ENCODE measurements around the gene HOXD4.
A peak's percentile ranks its signal among the peaks of the same experiment; 100 is the strongest.

Gene HOXD4

DNA sequence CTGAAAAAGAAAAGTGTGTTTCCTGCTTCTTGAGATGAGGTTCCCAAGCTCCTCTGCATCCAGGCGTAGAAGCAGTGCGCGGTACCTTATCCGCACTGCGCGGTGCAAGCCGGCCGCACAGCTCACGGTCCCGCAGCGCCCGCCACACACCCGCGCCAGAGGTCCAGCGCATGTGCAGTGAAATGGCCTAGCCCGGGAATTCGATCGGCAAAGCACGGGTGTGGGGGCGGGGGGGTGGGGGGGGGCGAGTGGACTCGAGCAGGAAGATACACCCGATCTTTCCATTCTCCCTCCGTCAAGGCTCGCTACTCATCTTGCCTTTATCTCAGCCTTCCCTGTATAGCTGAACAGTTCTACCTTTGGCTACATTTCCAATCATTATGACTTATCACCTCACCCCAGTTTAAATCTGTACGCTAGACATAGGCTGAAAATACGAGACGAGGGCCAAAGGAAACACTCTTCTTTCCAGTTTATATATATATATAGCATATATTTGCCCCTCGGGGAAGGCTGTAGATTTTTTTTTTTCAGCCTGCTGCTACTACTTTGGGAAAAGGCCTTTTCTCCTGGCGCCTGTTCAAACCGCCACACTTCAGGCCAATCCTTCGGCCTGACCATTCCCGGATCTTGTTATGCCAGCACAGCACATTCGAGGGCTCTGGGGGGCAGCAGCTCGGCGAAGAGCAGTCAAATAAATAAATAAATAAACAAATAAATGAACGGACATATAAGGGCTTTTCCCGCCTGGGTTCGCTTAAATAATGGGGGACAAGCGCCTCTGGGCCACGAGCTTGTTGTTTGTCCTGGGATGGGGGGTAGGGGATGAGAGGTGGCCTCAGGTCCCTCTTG is 11.5 kb upstream of the HOXD4 start:
- no peak for DNase-seq (ENCODE audit: low spot score)

DNA sequence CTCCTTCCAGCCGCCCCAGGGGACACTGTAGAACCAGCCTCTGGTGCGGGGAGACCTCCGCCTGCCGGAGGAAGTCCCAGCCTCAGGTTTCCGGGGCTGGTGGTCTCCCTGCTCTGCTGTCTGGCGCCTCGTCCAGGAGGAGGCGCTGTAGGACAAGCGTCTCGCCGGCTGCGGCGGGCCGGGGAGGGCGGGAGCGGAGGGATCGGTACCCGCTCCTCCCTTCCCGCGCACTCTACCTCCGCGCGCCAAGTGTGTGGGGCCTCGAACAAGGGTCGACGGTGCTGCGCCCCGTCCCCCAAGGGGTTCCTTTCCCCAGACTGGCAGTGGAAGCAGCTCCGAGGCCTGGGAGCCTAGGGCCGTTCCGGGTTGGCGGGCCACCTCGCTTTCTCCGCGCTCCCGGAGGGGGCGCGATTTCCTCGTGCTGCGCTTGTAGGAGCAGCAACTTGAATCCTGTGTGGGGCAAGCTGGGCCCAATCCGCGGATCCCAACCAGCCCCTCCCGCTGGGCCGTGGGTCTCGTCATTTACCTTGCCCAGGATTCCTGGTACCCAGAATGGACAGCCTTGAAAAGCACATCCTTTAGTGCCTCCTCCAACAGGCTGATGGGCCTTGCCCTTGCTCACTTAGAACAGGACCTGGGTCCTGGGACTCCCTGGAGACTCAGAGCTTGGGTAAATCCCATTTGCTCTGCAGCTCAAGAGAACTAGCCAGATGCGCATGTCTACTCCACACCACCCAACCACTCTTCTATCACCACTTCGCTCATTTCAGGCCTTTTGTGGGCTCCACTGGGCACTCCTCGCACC is 10.6 kb upstream of the HOXD4 start:
- peak; percentile 57 for DNase-seq (ENCODE audit: low spot score)

DNA sequence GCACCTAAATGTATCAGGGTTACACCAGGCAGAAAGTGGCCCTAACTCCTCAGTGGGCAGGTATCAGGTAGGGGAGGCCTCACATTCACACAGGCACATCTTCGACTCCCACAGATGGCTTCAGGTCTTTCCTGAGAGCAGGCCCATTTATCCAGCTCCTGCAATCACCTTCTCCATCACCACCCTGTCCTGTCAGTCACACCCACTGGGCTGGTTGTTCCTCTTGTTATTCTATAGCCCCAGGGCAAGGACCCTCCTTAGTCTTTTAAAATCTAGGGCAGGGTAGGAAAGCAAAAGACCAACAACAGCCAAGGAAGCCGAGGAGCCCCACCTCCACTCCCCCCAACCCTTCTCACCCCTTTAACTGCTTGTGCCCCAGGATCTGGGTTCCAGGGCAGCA is 9.1 kb upstream of the HOXD4 start:
- no peak for DNase-seq (ENCODE audit: low spot score)

DNA sequence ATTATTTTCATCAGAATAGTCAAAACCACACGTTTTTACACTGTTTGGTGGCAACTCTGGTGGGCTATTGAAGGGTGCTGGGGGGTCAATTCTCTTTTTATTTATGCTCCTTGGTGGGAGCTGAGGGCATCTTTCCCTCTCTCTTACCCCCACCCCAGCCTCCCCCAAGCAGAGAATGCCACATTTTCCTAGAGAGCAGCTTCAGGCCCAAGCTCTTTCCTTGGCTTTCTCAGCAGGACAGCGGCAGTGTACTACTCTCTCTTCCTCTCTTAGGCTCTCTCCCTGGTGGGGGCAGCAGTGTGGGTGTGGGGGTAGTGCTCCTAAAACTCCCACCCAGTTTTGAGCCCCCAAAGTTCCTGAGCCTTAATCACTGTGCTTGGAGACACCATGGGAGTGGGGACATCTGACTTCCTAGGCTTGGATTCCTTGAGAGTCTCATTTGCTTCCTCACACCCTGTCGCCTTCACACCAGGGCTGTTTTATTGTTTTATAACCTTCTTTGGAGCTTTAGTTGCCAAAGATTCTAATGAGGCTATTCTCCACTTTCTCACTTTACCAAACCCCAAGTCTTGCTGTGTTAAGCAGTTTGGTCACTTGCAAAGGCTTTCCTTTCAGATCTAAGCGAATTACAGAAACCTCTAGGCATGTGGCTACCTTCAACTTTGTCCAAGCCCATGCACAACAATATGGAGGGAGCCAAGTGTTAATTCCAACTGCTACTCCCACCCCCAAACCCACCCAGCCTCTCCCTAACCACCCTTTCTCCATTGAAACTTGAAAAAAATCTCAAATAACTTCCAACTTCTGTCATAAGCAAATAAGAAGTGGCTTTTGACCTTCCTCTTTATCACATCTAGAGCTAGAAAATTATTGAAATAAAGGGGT is 6.0 kb upstream of the HOXD4 start:
- no peak for DNase-seq (ENCODE audit: low spot score)

DNA sequence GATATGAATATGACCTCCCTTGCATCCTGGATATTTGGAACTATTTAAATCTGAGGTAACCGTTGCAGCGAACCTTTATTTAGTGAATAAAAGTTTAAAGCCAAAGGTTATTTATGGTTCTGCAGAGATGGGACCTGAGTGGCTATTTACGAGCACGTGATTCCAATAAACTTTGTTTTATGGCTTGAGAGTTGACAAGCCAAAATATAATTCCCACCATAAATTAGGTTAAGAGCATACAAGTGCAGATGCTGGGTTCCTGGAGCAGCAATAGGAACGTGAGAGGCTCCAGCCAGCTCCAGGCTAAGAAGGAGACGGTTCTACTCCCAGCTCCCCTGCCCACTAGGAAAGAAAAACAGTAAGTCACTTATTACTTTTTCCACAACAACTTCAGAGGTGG is 5.2 kb upstream of the HOXD4 start:
- no peak for DNase-seq (ENCODE audit: low spot score)

DNA sequence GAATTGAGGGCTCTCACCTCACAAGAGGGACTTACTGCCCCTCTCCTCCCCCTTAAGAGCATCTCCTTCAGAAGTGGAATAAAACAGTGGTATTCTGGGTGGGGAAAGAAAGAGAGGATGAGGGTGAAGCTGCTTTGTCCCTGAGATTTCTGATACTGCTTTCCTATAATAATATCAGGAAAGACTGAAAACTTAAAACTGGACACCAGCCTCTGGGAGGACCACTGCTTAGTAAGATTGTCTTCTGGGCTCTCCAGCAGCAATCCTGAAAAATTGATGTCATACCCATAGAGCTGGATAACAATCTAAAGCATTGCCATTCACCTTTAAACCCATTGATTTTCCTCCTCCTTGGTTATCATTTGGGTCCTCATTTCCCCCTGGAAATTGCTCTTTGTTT is 4.7 kb upstream of the HOXD4 start:
- no peak for DNase-seq (ENCODE audit: low spot score)

DNA sequence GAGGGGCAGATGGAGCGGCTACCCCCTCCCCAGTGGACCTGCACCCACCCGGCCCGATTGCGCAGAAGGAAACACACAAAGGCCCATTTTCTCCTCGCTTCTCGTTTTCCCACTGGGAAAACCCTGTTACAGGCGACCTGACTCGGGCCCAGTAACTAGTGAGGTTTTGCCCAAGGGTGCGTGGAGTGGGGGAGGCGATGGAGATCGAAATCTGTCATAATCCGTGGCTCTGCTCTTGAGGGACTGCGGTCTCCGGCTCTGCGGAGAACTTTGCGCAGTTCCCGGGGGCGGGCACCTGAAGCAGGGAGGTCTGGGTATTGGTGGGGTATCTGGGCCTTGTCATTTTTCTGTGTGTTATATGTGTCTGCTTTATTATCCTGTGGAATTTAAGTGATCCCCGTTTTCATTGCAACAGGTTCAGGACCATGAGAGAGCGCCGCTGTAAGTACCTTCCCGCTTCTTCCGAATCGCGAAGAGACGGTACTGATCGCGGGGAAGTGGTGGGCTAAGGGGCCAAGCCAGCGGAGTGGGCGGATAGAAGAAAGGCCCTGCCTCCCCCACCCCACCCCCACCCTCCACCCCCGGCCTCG is 4.0 kb upstream of the HOXD4 start:
- DNase-seq (ENCODE audit: low spot score) = no peak

DNA sequence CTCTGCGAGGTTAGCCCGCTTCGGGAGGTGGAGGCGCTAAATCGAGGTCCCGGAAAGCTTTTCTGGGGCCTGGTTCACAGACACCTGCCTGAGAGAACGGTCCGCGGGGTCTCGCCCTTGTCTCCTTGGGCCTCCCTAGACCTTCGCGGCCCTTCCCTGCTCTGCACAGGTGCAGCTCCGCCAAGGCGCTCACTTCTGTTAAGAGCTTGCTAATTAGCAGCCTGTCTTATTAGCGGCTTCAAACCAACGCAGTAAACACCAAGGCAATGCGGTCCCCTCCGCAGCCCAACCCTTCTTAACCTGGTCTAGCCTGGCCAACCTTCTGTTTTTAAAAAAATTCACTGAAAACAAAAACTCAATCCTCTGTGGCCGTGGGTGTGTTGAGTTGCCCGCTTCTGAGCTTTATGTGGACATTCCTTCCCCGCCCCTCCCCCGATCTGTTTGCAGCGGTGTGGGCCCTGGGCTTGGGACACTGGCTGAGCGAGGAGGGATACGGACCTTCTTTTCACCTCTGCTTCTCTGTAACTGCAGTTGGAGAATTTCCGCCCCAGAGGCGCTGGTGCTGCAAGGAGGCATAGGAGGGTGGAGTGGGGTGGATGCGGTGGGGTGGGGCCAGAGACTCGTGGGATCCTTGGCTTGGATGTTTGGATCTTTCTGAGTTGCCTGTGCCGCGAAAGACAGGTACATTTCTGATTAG is 3.4 kb upstream of the HOXD4 start:
- no peak for DNase-seq (ENCODE audit: low spot score)

DNA sequence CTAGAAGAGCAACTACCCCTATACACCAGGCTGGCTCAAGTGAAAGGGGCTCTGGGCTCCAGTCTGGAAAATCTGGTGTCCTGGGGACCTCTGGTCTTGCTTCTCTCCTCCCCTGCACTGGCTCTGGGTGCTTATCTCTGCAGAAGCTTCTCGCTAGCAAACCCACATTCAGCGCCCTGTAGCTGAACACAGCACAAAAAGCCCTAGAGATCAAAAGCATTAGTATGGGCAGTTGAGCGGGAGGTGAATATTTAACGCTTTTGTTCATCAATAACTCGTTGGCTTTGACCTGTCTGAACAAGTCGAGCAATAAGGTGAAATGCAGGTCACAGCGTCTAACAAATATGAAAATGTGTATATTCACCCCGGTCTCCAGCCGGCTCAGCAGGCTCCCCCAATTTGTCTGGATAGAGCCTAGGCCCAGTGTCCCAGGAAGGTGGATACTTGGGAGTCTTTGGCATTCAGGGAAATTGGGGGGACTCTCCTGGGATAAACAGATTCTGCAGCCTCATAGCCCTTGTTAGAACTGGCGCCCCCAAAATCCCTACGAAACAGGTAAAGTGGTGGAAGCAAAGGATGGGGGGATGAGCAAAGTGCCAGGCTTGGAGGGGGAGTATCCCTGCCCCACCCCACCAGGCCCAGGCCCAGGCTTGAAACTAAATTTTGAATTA is 2.5 kb upstream of the HOXD4 start:
- no peak for DNase-seq (ENCODE audit: low spot score)

DNA sequence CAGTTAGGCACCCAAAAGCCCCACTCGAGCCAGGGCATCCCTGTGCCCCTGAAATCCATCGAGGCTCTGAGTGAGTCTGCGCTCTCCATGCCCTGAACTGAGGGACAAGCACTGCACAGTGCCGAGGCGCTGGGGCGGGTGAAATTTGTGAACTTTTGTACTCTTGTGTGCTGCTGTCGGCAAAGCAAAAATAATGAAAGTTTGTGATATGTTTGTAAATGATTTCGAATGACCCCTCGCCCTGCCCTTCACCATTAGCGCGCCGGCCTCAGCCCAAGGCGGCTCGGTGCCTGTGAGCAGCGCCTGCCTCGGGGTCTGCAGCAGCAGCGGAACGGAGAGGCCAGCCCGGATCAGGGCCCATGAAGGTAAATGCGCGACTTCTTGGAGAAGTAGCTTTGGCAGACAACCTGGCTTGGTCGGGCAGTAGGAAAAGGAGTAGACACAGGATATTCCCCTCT is 1.8 kb upstream of the HOXD4 start:
- DNase-seq (ENCODE audit: low spot score) = no peak

DNA sequence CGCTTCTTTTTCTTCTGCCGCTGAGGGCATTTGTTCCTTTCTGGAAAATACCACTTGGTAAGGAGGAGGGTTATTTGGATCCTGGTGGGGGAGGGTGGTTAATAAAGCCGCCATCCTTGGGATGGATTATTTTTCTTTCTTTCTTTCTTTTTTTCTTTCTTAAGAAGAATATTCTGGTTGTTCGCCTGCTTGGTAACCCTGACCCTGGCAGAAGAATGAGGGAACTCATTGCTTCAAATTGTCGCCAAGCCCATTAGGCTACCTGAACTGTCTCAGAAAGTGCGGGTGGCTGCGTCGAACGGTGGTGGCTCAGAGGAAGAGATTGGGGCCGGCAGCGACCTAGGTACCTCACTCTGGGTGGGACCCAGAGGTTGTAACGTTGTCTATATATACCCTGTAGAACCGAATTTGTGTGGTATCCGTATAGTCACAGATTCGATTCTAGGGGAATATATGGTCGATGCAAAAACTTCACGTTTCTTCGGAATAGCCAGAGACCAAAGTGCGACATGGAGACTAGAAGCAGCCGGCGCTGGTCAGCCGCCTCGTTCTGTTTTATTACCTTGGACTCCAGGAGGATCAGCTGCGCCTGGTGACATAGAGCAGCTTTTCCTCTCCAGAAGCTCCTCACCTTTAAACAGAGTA is 1.3 kb upstream of the HOXD4 start:
- DNase-seq (ENCODE audit: low spot score) = no peak

DNA sequence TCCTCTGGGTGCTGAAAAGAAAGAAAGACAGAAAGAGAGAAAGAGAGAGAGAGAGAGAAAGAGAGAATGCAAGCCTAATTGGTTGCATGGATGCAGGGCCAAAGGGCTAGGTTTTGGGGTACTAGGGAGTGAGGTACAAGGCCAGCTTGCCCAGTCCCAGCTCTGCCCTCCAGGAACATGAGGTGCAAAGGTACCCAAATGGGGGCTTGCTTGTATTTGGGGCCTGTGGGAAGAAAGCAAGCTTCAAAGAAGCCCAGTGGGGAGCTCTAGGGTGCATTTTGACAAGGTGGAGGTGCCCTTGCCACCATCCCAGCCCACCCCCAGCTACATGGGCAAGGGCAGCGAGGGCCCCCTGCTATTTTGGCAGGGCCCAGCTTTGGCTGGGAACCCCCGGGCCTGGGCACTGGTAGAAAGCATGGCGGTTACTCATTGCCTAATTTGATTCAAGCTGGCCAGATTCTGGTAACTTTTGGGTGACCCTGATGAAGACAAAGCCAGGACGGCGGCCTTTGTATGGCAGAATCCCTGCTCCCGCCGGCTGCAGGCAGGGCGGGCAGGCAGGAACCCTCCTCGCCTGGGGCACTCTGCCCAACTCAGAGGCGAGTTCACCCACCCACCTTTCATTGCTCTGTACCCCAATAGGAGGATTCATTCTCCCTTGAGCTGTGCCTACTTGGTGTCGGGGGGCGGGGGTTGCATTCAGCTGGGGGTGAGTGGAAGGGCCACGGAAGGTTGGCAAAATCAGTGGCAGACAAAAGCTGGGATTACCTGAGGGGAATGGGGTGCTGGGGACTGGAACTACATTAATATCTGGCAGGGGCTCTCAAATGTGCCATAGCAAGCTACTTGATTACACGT is 537 bp upstream of the HOXD4 start:
- DNase-seq (ENCODE audit: low spot score) = no peak

DNA sequence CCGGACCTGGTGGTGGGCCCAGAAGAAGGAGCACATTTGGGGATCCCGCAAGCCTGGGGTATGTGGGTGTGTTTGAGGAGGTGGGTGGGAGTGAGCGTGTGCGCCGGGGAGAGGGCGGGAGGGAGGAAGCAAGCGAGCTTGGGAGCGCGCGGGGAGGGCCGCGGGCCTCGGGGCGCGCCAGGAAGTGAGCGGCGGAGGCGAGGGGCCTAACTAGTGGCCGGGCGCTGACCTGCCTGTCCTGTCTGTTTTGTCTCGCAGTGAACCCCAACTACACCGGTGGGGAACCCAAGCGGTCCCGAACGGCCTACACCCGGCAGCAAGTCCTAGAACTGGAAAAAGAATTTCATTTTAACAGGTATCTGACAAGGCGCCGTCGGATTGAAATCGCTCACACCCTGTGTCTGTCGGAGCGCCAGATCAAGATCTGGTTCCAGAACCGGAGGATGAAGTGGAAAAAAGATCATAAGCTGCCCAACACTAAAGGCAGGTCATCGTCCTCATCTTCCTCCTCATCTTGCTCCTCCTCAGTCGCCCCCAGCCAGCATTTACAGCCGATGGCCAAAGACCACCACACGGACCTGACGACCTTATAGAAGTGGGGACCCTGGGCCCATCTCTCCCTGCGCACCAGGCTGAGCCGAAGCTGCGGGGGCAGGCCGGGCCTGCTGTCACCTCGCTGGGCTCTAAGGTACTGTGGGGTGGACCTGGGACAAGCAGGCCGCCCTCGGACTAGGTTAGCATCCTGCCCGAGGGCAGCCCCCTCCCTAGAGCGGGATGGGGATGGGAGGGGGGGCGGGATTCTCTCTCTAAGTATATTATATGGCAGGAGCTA is 1.2 kb downstream of the HOXD4 start:
- no peak for DNase-seq (ENCODE audit: low spot score)

DNA sequence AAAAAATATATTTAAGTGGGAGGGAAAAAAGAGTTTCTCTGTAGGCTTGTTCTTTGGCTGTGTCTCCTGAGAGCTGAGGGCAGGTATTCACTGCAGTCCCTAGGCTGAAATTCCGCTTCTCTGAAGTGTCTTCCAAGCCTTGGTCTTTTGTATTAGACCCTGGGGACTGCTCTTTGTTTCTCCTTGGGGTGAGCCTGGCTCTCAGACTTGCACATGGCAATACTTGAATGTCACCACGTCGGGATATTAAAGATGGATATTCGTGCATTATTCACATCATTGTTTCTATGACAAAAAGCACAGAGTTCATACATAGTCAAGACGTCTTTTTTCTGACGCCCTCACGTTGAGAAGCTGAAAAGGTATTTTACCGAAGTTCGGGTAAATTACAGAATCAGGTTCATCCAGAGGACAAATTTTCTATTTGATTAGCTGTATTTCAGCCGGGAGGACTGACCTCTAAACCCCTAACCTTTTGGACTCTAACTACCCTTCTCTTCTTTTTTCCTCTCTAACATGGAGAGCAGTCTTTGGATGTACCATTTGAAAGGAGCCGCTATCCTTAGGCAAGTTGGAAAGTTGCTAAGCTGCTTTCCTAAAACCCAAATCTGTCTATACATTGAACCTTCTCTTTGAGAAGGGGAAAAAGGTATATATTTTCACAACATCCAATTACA is 3.4 kb downstream of the HOXD4 start:
- no peak for DNase-seq (ENCODE audit: low spot score)

DNA sequence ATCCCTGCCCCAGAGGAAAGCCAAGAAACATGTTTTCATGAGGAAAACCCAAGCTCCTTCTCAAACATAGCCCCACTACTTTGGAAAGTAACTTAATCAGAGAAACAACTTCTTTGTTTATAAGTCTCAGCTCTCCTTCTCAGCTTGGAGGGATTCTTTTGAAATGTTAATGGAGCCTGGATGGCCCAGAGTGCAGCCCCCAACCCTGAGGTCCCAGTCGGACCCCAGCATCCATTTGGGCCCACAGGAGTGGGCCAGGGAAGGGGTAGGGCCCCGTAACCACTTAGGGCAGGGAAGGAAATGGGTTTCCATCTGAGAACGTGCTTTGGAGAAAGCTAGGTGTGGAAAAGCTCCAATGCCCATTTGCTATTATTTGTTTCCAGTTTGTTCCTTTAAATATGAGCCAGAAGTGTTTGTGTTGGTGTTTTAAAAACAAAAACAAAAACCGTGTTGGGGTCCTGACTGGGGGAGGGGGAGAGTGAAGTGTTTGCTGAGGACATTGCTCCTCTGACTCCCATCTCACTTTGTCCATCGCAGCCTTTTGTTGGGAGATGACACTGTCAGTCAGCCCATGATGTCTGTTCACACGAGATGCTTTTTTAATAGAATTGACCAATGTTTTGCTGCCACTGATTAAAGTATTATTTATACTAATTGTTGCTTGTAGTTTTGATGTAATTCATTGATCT is 4.2 kb downstream of the HOXD4 start:
- no peak for DNase-seq (ENCODE audit: low spot score)

DNA sequence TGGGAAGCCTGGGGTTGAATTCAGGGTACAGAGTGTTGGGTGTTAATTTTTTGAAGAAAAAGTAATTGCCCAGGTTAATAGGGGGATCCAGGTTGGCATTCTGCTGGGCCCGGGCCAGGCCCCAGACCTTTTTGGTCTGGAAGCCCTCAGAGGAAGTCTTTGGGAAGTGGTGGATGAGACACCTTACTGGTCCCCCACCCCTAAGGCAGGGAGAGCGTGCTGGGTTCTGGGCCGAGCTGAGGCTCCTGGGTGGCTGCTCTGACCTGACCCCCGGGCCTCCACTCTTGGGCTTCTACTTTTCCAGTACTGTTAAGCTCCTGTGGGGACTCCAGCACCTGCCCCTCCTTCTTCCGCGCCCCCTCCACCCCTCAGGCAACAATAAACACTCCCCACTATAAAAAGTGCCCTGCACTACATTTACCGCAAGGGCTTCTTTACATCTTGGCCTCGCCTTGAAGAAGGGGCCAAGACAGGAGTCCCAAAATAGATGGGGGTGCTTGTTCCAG is 5.0 kb downstream of the HOXD4 start:
- DNase-seq (ENCODE audit: low spot score) = no peak

Data from cerebellar cortex (tissue), 1 donor.